ENCODE data around the gene IER5. TPM values are rescaled to one million over a fixed set of nuclear protein-coding genes. Genes with fewer than 3 reads are reported as not detected.

Gene IER5
- total and polyA plus RNA-seq, 2 donors from 2014 or later, result 3.9 to 11.0 TPM

GRCh38 chr1:181102841-181103240, 14.3 kb downstream of the IER5 start:
- FAIRE-seq, result no peak
- peaks cover 0 to 11% (median 3%) of the 10 kb centered on the region in 3 donors for H3K4me1 ChIP-seq (ENCODE audit: control insufficient read depth in 2 of 3, insufficient read depth in 2 of 3, low read depth in 1 of 3, low read length in 3 of 3)

GRCh38 chr1:181103399-181103798, 14.9 kb downstream of the IER5 start:
- Histone ChIP-seq H3K27ac (ENCODE audit: low read depth in 2 of 2, low read length in 2 of 2) (no peak overlapping the region), H3K9ac (ENCODE audit: low read length in 3 of 3) (no peak overlapping the region), H3K9me3 (ENCODE audit: control insufficient read depth in 2 of 3, insufficient read depth in 1 of 3, low read length in 3 of 3) (no peaks in the 10 kb centered on the region), H3K4me3 (ENCODE audit: low read length in 3 of 3) (no peak overlapping the region), H3K27me3 (ENCODE audit: control insufficient read depth, insufficient read depth, low read length) (no peaks in the 10 kb centered on the region), H3K36me3 (ENCODE audit: control insufficient read depth in 2 of 3, insufficient read depth in 3 of 3, low read length in 3 of 3) (no peaks in the 10 kb centered on the region), H3K4me1 (ENCODE audit: control insufficient read depth in 2 of 3, insufficient read depth in 2 of 3, low read depth in 1 of 3, low read length in 3 of 3) (peaks cover 0 to 11% (median 3%) of the 10 kb centered on the region in 3 donors)
- FAIRE-seq (no peak), DNase-seq (no peak)
- no peak for TF ChIP-seq CTCF (IDR thresholded peaks at IDR 0.05; ENCODE audit: borderline replicate concordance, extremely low read depth, insufficient read depth)
- intact Hi-C loops (cut with DNase I), result no loop called here

More at GRCh38 chr1:181102841-181103240, 14.3 kb downstream of the IER5 start:
- no peak for TF ChIP-seq CTCF (IDR thresholded peaks at IDR 0.05; ENCODE audit: borderline replicate concordance, extremely low read depth, insufficient read depth)
- no peaks in the 10 kb centered on the region for H3K9me3 ChIP-seq (ENCODE audit: control insufficient read depth in 2 of 3, insufficient read depth in 1 of 3, low read length in 3 of 3)
- intact Hi-C loops (cut with DNase I), result no loop called here
- H3K27ac ChIP-seq (ENCODE audit: low read depth in 2 of 2, low read length in 2 of 2), result no peak overlapping the region
- no peaks in the 10 kb centered on the region for H3K27me3 ChIP-seq (ENCODE audit: control insufficient read depth, insufficient read depth, low read length)
- H3K36me3 ChIP-seq (ENCODE audit: control insufficient read depth in 2 of 3, insufficient read depth in 3 of 3, low read length in 3 of 3), result no peaks in the 10 kb centered on the region
- H3K4me3 ChIP-seq (ENCODE audit: low read length in 3 of 3), result no peak overlapping the region
- H3K9ac ChIP-seq (ENCODE audit: low read length in 3 of 3), result no peak overlapping the region
- no peak for DNase-seq

GRCh38 chr1:181104042-181104789, 15.7 kb downstream of the IER5 start:
- Histone ChIP-seq H3K9ac (ENCODE audit: low read length in 3 of 3) (peak overlapping the region; percentile 55 to 87 (median 57)), H3K27me3 (ENCODE audit: control insufficient read depth, insufficient read depth, low read length) (no peaks in the 10 kb centered on the region), H3K4me1 (ENCODE audit: control insufficient read depth in 2 of 3, insufficient read depth in 2 of 3, low read depth in 1 of 3, low read length in 3 of 3) (peaks cover 0 to 11% (median 3%) of the 10 kb centered on the region in 3 donors), H3K36me3 (ENCODE audit: control insufficient read depth in 2 of 3, insufficient read depth in 3 of 3, low read length in 3 of 3) (no peaks in the 10 kb centered on the region), H3K9me3 (ENCODE audit: control insufficient read depth in 2 of 3, insufficient read depth in 1 of 3, low read length in 3 of 3) (no peaks in the 10 kb centered on the region), H3K4me3 (ENCODE audit: low read length in 3 of 3) (peak overlapping the region; percentile 69 to 72 (median 71)), H3K27ac (ENCODE audit: low read depth in 2 of 2, low read length in 2 of 2) (peak overlapping the region in 1 of 2 donors; percentile 88)
- FAIRE-seq, result no peak
- TF ChIP-seq CTCF (IDR thresholded peaks at IDR 0.05; ENCODE audit: borderline replicate concordance, extremely low read depth, insufficient read depth), result no peak
- peak in 1 of 5 donors; percentile 81 for DNase-seq
- intact Hi-C loops (cut with DNase I), result no loop called here

Data from kidney (tissue), 14 donors.